Activated CD8-positive, alpha-beta memory T cell treated with anti-CD3 and anti-CD28 coated beads for 24 hours (primary cell): ENCODE data around the gene HPCAL1.

Experiments used
- DNase-seq: peaks from one replicate; pipeline ENCODE4 v3.0.0-alpha.2; 2020

HPCAL1 gene

GRCh38 chr2:10408649-10409579 lies 106.2 kb downstream of the HPCAL1 start:
- DNase-seq: peak; percentile 91

GRCh38 chr2:10410001-10410822 lies 107.5 kb downstream of the HPCAL1 start:
- DNase-seq: no peak

- no peak for DNase-seq
Measured at GRCh38 chr2:10410823-10411437, 108.2 kb downstream of the HPCAL1 start.

GRCh38 chr2:10411557-10411956 lies 108.9 kb downstream of the HPCAL1 start:
- no peak for DNase-seq

- DNase-seq: no peak
Measured at GRCh38 chr2:10412380-10412779, 109.7 kb downstream of the HPCAL1 start.

GRCh38 chr2:10413503-10413902 lies 110.8 kb downstream of the HPCAL1 start:
- no peak for DNase-seq

- DNase-seq: no peak
Measured at GRCh38 chr2:10413991-10414451, 111.3 kb downstream of the HPCAL1 start.

GRCh38 chr2:10414591-10414990 lies 111.9 kb downstream of the HPCAL1 start:
- no peak for DNase-seq

GRCh38 chr2:10415048-10415447 lies 112.3 kb downstream of the HPCAL1 start:
- no peak for DNase-seq

GRCh38 chr2:10415640-10416039 lies 112.9 kb downstream of the HPCAL1 start:
- DNase-seq: no peak

- DNase-seq: no peak
Measured at GRCh38 chr2:10417551-10418335, 115.0 kb downstream of the HPCAL1 start.

- DNase-seq: no peak
Measured at GRCh38 chr2:10419553-10420257, 117.0 kb downstream of the HPCAL1 start.

GRCh38 chr2:10422251-10422650 lies 119.5 kb downstream of the HPCAL1 start:
- DNase-seq: no peak

GRCh38 chr2:10422732-10423399 lies 120.2 kb downstream of the HPCAL1 start:
- DNase-seq: no peak

GRCh38 chr2:10423400-10423774 lies 120.7 kb downstream of the HPCAL1 start:
- no peak for DNase-seq

- no peak for DNase-seq
Measured at GRCh38 chr2:10424051-10424450, 121.3 kb downstream of the HPCAL1 start.

GRCh38 chr2:10424916-10425505 lies 122.3 kb downstream of the HPCAL1 start:
- DNase-seq: no peak

- no peak for DNase-seq
Measured at GRCh38 chr2:10425699-10426098, 123.0 kb downstream of the HPCAL1 start.

- no peak for DNase-seq
Measured at GRCh38 chr2:10426726-10427617, 124.3 kb downstream of the HPCAL1 start.

- no peak for DNase-seq
Measured at GRCh38 chr2:10427618-10427949, 124.9 kb downstream of the HPCAL1 start.
